HUES48 (cell line): Measurements from ENCODE around the gene FAM163B.

ENCODE experiments used
- H3K27ac ChIP-seq: one replicate; pipeline ENCODE4 v1.7.0; 2013; ENCODE audit warnings: low read depth, low read length, inconsistent platforms
- H3K27me3 ChIP-seq: 2 replicates; pipeline ENCODE4 v1.6.1; 2013; ENCODE audit warnings: mild to moderate bottlenecking, low read length; ENCODE audit not compliant: control insufficient read depth, insufficient read depth
- H3K36me3 ChIP-seq: 2 replicates; pipeline ENCODE4 v1.6.1; 2013; ENCODE audit warnings: low read length; ENCODE audit not compliant: control insufficient read depth, insufficient read depth
- H3K4me1 ChIP-seq: 2 replicates; pipeline ENCODE4 v1.6.1; 2013; ENCODE audit warnings: mild to moderate bottlenecking, low read length; ENCODE audit not compliant: control insufficient read depth, insufficient read depth
- H3K4me3 ChIP-seq: 2 replicates; pipeline ENCODE4 v1.5.1; 2013; ENCODE audit warnings: mild to moderate bottlenecking, low read depth, low read length
- H3K9ac ChIP-seq: 2 replicates; pipeline ENCODE4 v1.6.1; 2013; ENCODE audit warnings: mild to moderate bottlenecking, low read depth, low read length, moderate library complexity
- H3K9me3 ChIP-seq: 2 replicates; pipeline ENCODE4 v1.6.1; 2013; ENCODE audit warnings: low read length; ENCODE audit not compliant: control insufficient read depth, insufficient read depth

FAM163B gene

GRCh38 chr9:133587466-133587865 is 21.7 kb downstream of the FAM163B start:
- Histone ChIP-seq H3K4me1 (peaks cover 15% of the 10 kb centered on the region), H3K9ac (no peak overlapping the region), H3K27me3 (no peaks in the 10 kb centered on the region), H3K36me3 (no peaks in the 10 kb centered on the region), H3K4me3 (no peak overlapping the region), H3K9me3 (no peaks in the 10 kb centered on the region), H3K27ac (no peak overlapping the region)

- H3K4me1 ChIP-seq = peaks cover 17% of the 10 kb centered on the region
- H3K36me3 ChIP-seq = no peaks in the 10 kb centered on the region
- no peak overlapping the region for H3K9ac ChIP-seq
- no peak overlapping the region for H3K4me3 ChIP-seq
- H3K27me3 ChIP-seq = no peaks in the 10 kb centered on the region
- no peaks in the 10 kb centered on the region for H3K9me3 ChIP-seq
- H3K27ac ChIP-seq = no peak overlapping the region
These were observed 22.1 kb downstream of the FAM163B start for GRCh38 chr9:133587051-133587450.

- Histone ChIP-seq H3K4me3 (no peak overlapping the region), H3K9me3 (no peaks in the 10 kb centered on the region), H3K27me3 (no peaks in the 10 kb centered on the region; the same call in 1 of the 2 replicates), H3K9ac (no peak overlapping the region), H3K4me1 (peaks cover 21% of the 10 kb centered on the region), H3K27ac (no peak overlapping the region), H3K36me3 (no peaks in the 10 kb centered on the region)
These were observed 23.5 kb downstream of the FAM163B start for GRCh38 chr9:133585481-133586351.

GRCh38 chr9:133584559-133585476 is 24.4 kb downstream of the FAM163B start:
- Histone ChIP-seq H3K36me3 (no peaks in the 10 kb centered on the region), H3K27me3 (no peaks in the 10 kb centered on the region; the same call in 1 of the 2 replicates), H3K27ac (no peak overlapping the region), H3K9ac (no peak overlapping the region), H3K4me3 (no peak overlapping the region), H3K9me3 (no peaks in the 10 kb centered on the region), H3K4me1 (peaks cover 21% of the 10 kb centered on the region)

DNA sequence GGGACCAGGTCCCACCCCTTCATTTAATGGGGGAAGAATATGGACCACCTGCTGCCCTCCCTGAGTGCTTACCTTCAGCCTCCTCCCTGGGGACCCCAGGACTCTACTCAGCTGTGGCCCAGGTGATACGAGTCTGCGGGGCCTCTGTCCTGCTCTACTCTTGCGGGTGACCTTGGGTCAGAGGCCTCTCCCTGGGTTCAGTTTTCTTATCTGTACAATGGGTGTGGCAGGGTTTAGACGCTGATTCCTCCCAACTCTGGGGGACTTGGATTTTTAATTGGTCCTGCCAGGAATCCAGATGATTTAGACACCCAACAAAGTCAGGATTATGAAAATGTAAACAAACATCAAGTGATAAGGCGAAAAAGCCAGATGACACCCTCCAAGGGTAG is 25.0 kb downstream of the FAM163B start:
- H3K9ac ChIP-seq = no peak overlapping the region
- no peaks in the 10 kb centered on the region for H3K36me3 ChIP-seq
- no peaks in the 10 kb centered on the region; the same call in 1 of the 2 replicates for H3K27me3 ChIP-seq
- H3K27ac ChIP-seq = no peak overlapping the region
- peaks cover 24% of the 10 kb centered on the region for H3K4me1 ChIP-seq
- no peaks in the 10 kb centered on the region for H3K9me3 ChIP-seq
- H3K4me3 ChIP-seq = no peak overlapping the region

DNA sequence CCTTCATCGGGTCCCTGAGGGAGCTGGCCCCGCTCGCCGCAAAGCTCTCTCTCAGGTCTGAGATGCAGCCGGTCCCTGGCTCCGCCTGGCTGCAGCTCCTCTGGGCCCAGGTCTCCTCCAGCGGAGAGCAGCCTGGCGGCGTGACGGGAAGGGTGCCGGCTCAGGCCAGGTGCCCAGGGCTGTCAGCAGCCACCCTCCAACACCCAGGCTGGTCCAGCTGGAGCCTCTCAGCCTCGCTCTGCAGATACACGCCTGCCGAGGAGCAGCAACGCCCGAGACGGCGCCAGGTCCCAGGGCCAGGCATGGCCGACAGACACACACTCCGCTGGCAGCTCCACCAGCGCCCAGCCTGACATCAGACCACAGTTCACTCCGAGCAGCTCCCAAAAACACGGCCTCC is 25.6 kb downstream of the FAM163B start:
- Histone ChIP-seq H3K4me3 (no peak overlapping the region), H3K27ac (no peak overlapping the region), H3K27me3 (no peaks in the 10 kb centered on the region; the same call in 1 of the 2 replicates), H3K9ac (no peak overlapping the region), H3K4me1 (peaks cover 24% of the 10 kb centered on the region), H3K9me3 (no peaks in the 10 kb centered on the region), H3K36me3 (no peaks in the 10 kb centered on the region)

DNA sequence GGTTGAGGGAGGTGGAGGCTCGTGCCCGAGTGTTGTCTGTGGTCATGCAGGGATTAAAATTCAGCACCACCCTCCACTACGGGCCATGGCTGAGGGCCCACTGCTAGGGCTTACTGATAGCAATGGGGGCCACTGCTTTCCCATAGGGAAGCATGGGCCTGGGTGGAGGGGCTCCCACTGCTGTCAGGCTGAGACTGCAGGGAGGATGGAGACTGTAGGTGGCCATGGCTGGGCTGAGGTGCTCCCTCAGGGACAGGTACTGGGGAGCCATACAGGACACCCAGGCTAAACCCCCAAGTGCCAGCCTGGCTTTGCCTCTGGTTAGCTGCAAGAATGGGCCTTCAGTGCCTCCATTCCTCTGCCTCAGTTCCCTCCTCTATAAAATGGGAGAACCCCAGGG is 26.1 kb downstream of the FAM163B start:
- no peaks in the 10 kb centered on the region for H3K9me3 ChIP-seq
- H3K4me1 ChIP-seq = peaks cover 24% of the 10 kb centered on the region
- no peaks in the 10 kb centered on the region; the same call in 1 of the 2 replicates for H3K27me3 ChIP-seq
- no peak overlapping the region for H3K4me3 ChIP-seq
- no peak overlapping the region for H3K9ac ChIP-seq
- H3K27ac ChIP-seq = no peak overlapping the region
- H3K36me3 ChIP-seq = no peaks in the 10 kb centered on the region

DNA sequence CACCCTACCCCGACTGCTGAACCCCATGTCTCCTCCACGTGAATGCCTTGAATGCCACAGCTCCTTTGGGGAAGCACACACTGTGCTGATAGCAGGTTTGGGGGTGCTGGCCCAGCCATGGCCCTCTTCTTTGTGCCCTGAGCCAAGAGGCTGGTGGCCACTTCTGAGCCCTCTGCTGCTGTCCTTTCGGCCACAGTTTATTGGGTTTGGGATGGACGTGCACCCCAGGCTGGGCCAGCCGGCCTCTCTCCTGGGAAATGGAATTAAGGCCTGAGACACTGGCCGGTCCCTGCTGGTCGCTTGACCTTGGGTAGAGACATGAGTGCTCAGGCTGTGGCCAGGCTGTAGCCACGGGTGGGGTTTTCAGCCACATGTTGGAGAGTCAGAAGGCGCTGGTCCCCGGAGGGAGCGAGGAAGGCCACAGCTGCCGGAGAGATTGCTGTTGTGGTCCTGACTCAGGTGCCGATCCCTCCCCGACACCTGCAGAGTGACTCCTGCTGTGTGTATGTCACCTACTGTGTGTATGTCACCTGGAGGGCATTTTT is 26.6 kb downstream of the FAM163B start:
- H3K9ac ChIP-seq = no peak overlapping the region
- no peaks in the 10 kb centered on the region for H3K9me3 ChIP-seq
- no peaks in the 10 kb centered on the region; the same call in 1 of the 2 replicates for H3K27me3 ChIP-seq
- peaks cover 24% of the 10 kb centered on the region for H3K4me1 ChIP-seq
- H3K36me3 ChIP-seq = no peaks in the 10 kb centered on the region
- no peak overlapping the region for H3K4me3 ChIP-seq
- H3K27ac ChIP-seq = no peak overlapping the region

GRCh38 chr9:133581513-133582343 is 27.5 kb downstream of the FAM163B start:
- Histone ChIP-seq H3K36me3 (no peaks in the 10 kb centered on the region), H3K27ac (no peak overlapping the region), H3K4me3 (no peak overlapping the region), H3K9ac (no peak overlapping the region), H3K9me3 (no peaks in the 10 kb centered on the region), H3K4me1 (peaks cover 24% of the 10 kb centered on the region), H3K27me3 (no peaks in the 10 kb centered on the region; the same call in 1 of the 2 replicates)

DNA sequence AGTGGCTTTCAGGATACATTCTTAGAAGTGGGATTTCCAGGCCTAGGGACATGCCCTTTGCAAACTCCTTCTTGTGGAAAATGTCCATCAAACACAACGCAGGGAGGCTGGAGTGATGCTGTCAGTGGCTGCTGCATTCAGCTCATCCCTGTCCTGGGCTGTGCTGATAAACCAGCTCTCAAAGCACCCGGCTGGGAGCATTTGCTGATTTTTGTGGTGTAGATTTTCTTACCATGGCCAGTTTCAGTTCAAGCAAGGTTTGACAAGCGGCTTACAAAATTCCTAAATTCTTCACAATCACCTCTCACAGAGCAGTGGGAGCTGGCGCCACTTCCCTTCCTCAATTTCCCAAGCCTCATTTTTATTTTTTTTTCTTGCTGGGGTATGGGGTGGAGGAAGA is 28.2 kb downstream of the FAM163B start:
- Histone ChIP-seq H3K9ac (no peak overlapping the region), H3K9me3 (no peaks in the 10 kb centered on the region), H3K27ac (no peak overlapping the region), H3K27me3 (no peaks in the 10 kb centered on the region; the same call in 1 of the 2 replicates), H3K36me3 (no peaks in the 10 kb centered on the region), H3K4me3 (no peak overlapping the region), H3K4me1 (peaks cover 22% of the 10 kb centered on the region)
